Central memory CD8-positive, alpha-beta T cell (primary cell): ENCODE results near the gene SMURF1.
"Not testable (repeated sequence)": the region's sequence is repeated elsewhere in the genome, so short reads cannot be mapped to it uniquely, and the experiment has no call there.

Source experiments
- ATAC-seq: fragments of 150-1000 bp; cut with Tn5 transposase; replicated peaks from 2 replicates; pipeline ENCODE4 v1.10.0; 2022; ENCODE audit warnings: mild to moderate bottlenecking, moderate FRiP score, moderate number of reproducible peaks; ENCODE audit not compliant: poor library complexity, severe bottlenecking; ENCODE audit errors: extremely low read depth
- DNase-seq, 2 donors: peaks; one replicate each; pipeline ENCODE4 v3.0.0; 2021; ENCODE audit warnings: low spot score in 2 of 2
- H3K27ac Mint-ChIP-seq: one replicate; pipeline ENCODE4 v1.8.0; 2022; ENCODE audit warnings: low read depth, mild to moderate bottlenecking, moderate library complexity, mixed read lengths
- H3K27me3 Mint-ChIP-seq: one replicate; pipeline ENCODE4 v1.8.0; 2022; ENCODE audit warnings: mixed read lengths
- H3K36me3 Mint-ChIP-seq: one replicate; pipeline ENCODE4 v1.8.0; 2022; ENCODE audit warnings: mild to moderate bottlenecking, moderate library complexity, mixed read lengths; ENCODE audit not compliant: insufficient read depth
- H3K4me1 Mint-ChIP-seq: one replicate; pipeline ENCODE4 v1.8.0; 2022; ENCODE audit warnings: mixed read lengths
- H3K4me3 Mint-ChIP-seq: one replicate; pipeline ENCODE4 v1.8.0; 2022; ENCODE audit warnings: mild to moderate bottlenecking, moderate library complexity, mixed read lengths
- H3K9me3 Mint-ChIP-seq: one replicate; pipeline ENCODE4 v1.8.0; 2022; ENCODE audit warnings: mixed read lengths

Gene SMURF1

DNA sequence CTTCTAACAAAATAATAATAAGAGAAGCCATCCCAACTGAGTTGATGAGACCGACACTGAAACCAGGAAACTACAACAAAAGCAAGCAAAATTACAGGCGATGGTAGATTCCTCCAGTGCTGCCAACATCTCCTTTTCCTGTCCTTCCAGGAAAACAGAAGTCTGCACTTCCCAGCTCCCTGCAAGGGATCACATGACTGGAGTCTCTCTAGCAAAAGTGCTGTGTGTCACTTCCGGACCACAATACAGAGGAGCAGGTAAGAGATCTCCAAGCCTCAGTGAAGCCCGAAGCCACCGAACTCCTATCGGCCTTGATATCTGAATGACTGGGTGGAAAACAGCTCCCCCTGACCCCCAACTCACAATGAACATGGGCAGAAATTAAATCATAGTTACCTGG is 63.2 kb downstream of the SMURF1 start:
- Mint-ChIP-seq H3K4me3 (no peak overlapping the region), H3K27ac (no peak overlapping the region), H3K27me3 (no peaks in the 10 kb centered on the region), H3K36me3 (peaks cover 4% of the 10 kb centered on the region), H3K4me1 (peaks cover 35% of the 10 kb centered on the region), H3K9me3 (no peaks in the 10 kb centered on the region)
- DNase-seq (no peak), ATAC-seq (no peak)

DNA sequence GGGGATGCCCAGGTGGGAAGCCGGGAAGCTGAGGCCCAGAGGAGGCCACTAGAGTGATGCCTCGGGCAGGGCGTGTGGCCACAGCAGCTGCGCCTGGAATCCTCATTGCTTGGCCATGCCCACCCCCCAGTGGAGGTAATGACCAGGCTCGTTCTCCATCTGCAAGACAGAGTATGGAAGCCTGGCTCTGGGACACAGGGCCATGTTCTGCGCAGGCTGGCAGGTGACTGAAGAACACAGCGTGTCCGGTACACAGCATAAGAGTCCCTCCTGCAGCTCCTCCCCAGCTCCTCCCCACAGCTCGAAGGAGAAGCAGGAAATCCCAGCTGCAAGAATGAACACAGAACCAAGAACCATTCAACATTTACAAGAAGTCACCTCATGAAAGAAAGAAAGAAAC is 64.8 kb downstream of the SMURF1 start:
- Mint-ChIP-seq H3K27ac (no peak overlapping the region), H3K27me3 (no peaks in the 10 kb centered on the region), H3K9me3 (no peaks in the 10 kb centered on the region), H3K36me3 (peaks cover 4% of the 10 kb centered on the region), H3K4me1 (peaks cover 31% of the 10 kb centered on the region), H3K4me3 (no peak overlapping the region)
- ATAC-seq (no peak), DNase-seq (no peak)

DNA sequence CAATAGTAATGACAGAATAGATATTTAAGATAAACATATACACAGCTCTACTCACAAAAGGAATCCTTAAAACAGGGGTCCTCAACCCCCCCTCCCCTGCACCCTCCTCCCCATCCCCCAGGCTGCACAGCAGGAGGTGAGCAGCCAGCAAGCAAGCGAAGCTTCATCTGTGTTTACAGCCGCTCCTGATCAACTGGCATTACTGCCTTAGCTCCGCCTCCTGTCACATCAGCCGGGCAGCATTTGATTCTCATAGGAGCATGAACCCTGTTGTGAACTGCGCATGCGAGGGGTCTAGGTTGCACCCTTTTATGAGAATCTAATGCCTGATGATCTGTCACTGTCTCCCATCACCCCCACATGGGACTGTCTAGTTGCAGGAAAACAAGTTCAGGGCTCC is 65.5 kb downstream of the SMURF1 start:
- ATAC-seq, result no peak
- Mint-ChIP-seq H3K9me3 (no peaks in the 10 kb centered on the region), H3K36me3 (peaks cover 4% of the 10 kb centered on the region), H3K4me3 (no peak overlapping the region), H3K27ac (no peak overlapping the region), H3K27me3 (no peaks in the 10 kb centered on the region), H3K4me1 (peaks cover 26% of the 10 kb centered on the region)
- DNase-seq, result no peak

DNA sequence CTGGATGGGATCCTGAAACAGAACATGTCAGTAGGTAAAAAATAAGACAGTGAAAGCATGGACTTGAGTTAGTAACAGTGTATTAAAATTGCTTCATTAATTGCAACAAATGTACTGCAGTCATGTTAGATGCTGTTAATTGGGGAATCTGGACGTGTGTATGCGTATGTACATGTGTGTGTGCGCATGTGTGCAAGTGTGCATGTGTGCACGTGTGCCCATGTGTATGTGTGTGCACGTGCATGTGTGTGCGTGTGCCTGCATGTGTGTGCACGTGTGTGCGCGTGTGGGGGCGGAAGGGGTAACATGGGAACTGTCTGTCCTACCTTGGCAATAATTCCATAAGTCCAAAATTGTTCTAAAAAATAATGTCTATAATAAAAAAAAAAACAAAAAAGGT is 67.3 kb downstream of the SMURF1 start:
- Mint-ChIP-seq H3K36me3 (peaks cover 2% of the 10 kb centered on the region), H3K4me1 (peaks cover 26% of the 10 kb centered on the region), H3K4me3 (no peak overlapping the region), H3K9me3 (no peaks in the 10 kb centered on the region), H3K27ac (no peak overlapping the region), H3K27me3 (no peaks in the 10 kb centered on the region)
- DNase-seq, result no peak
- ATAC-seq, result no peak

DNA sequence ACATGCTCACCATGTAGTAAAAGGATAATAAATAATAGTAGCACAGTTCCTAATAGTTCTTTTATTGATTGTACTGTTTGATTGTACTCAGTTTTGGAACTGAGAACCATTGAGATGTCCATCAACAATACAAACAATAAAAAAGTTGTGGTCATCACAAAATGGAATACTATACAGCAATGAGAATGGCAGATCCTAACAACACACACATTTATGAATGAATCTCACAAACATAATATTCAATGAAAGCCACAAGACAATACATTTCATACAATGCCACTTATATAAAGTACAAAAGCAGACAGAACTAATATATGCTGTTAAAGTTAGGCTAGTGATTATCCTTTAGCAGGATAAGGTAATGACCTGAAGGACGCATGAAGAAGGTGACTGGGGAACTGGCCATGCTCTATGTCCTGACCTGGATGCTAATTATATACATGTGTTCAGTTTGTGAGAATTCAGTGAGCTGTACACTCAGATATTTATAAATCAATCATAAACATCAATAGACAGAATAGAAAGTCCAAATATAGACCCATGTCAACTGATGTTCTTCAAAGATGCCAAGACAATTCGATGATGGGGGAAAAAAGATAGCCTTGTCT is 70.0 kb downstream of the SMURF1 start:
- no peak overlapping the region for H3K4me3 Mint-ChIP-seq

DNA sequence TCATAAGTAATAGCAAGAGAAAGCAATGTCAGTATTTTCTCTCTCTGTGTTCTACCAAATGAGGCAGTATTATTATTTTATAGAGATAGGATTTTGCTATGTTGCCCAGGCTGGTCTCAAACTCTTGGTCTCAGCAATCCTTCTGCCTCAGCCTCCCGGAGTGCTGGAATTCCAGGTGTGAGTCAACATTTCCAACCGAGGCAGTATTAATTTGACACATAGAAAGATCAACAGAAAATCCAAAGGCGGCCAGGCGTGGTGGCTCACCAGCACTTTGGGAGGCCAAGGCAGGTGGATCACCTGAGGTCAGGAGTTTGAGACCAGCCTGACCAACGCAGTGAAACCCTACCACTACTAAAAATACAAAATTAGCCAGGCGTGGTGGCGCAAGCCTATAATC is 71.8 kb downstream of the SMURF1 start:
- Mint-ChIP-seq H3K36me3 (peaks cover 2% of the 10 kb centered on the region), H3K4me1 (peaks cover 21% of the 10 kb centered on the region), H3K9me3 (no peaks in the 10 kb centered on the region), H3K4me3 (no peak overlapping the region), H3K27ac (no peak overlapping the region), H3K27me3 (no peaks in the 10 kb centered on the region)
- ATAC-seq (no peak), DNase-seq (no peak)

More for the DNA sequence above, 70.0 kb downstream of the SMURF1 start:
- DNase-seq, result no peak
- Mint-ChIP-seq H3K27ac (no peak overlapping the region), H3K27me3 (no peaks in the 10 kb centered on the region), H3K4me1 (peaks cover 22% of the 10 kb centered on the region), H3K9me3 (no peaks in the 10 kb centered on the region), H3K36me3 (peaks cover 2% of the 10 kb centered on the region)
- ATAC-seq, result no peak

DNA sequence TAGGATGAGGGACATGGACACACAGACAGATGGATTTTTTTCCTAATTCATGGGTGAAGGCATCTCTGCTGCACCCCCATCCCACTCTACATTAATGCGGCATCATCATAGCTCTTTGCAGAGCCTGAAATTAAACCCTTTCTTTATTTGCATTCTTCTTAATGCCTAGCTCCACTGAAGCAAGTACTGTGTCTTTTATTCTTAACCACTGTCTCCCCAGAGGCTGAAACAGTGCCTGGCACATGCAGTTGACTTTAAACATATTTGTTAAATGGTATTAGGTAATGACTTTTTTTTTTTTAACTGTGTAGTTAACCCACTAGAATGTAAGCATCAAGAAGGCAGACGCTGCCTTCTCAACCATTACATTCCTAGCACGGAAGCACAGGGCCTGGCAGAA is 73.5 kb downstream of the SMURF1 start:
- Mint-ChIP-seq H3K4me3 (no peak overlapping the region), H3K36me3 (no peaks in the 10 kb centered on the region), H3K4me1 (peaks cover 21% of the 10 kb centered on the region), H3K27ac (no peak overlapping the region), H3K9me3 (no peaks in the 10 kb centered on the region), H3K27me3 (no peaks in the 10 kb centered on the region)
- ATAC-seq (no peak), DNase-seq (no peak)

DNA sequence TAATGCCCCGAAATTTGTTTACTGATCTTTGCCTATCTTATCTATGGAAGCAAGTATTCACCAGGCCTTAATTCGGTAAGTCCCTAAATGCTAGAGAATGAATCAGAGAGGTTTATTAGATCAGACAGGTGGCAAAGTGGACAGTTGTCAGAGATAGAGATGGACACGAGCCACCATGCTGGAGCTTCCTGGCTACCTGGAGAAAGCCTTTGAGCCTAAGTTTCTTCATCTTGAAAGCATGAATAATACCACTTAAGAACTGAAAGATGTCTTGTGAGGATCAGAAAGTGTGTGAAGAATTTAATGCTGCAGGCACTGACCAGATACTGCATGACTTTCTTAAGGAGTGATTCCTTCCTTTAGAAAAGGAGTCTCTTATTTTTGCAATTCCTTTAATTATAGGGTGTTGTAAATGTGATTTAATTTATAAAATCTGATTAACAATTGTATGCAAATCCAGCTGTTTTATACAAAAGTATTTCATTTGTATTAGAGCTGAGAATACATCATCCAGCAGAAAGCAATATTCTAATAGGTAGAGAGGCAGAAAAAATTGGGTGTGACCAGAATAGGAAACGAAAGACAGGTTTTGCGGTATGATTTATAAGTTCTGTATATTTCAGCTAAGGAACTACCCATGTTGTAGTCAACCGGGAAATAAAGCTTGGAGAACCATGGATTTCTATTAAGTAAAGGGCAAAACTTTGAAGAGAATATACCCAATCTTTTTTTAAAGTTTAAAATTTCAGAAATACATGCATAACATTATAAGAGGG is 82.7 kb downstream of the SMURF1 start:
- ATAC-seq (no peak), DNase-seq (no peak)
- H3K36me3 Mint-ChIP-seq, result peaks cover 24% of the 10 kb centered on the region
- no peaks in the 10 kb centered on the region for H3K9me3 Mint-ChIP-seq
- H3K27me3 Mint-ChIP-seq, result no peaks in the 10 kb centered on the region
- H3K4me3 Mint-ChIP-seq, result no peak overlapping the region
- no peak overlapping the region for H3K27ac Mint-ChIP-seq
- H3K4me1 Mint-ChIP-seq, result peaks cover 7% of the 10 kb centered on the region

DNA sequence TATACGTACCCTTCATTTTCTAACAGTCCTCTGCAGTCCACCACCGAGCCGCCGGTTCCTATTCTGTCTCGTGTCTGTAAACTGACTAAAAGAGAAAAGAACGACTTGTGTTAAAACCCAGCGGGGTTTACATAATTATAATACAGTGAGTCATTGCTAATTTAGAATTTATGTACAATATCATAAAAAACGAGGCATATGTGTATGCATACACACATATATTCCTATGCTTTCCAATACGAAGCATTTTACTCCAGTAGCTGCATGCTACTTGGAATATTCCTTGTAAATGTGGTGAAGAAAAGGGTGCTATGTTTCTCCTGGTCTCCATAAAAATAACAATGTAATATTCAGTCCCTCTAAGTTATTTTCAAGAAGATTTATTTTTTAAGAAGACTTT is 89.1 kb downstream of the SMURF1 start:
- Mint-ChIP-seq H3K4me3 (no peak overlapping the region), H3K27ac (no peak overlapping the region), H3K27me3 (no peaks in the 10 kb centered on the region), H3K9me3 (no peaks in the 10 kb centered on the region), H3K36me3 (peaks cover 51% of the 10 kb centered on the region), H3K4me1 (no peaks in the 10 kb centered on the region)
- no peak for ATAC-seq
- DNase-seq, result no peak

DNA sequence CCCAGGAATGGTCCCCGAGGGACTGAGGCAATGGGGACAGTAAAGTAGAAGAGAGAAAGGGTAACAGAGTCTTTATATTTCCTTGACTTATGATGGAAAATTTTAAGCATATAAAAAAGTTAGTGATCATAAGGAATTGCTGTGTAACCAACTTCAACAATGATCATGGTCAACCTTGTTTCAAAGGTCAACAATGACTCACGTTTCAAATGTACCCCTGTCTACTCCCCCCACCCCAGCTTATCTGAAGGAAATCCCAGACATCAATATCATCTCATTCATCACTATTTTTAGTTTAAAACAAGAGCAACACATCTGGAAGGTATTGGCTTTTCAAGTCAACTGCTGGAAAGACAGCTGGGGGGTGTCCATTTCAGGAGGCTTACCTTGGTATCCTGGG is 92.9 kb downstream of the SMURF1 start:
- Mint-ChIP-seq H3K4me1 (no peaks in the 10 kb centered on the region), H3K4me3 (no peak overlapping the region), H3K9me3 (no peaks in the 10 kb centered on the region), H3K27ac (no peak overlapping the region), H3K27me3 (no peaks in the 10 kb centered on the region), H3K36me3 (peaks cover 53% of the 10 kb centered on the region)
- no peak for ATAC-seq
- no peak for DNase-seq

DNA sequence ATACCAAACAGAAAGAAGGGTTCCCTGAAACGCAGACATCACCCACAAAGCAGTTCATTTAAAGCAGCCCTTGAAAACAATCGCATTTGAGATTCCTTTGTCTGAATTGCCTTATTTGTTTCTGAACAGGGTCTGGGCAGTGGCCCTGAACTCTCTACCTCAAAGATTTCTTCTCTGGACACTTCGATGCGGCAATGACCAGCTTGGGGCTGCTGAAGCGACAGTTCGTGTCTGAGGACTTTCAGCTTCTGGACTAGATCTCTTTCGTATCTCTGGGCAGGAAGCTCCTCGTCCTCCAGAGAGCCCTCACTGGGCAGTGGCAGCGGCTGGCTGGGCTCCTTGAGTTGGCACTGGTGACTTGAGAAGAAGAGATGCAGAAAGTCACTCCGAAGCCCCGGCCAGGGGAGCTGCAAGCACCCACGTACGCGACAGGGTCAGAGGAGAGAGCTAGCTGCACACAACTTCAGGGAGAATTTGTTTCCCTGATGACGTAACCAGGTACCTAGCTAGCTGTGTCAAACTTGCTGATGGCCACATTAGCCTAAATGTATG is 96.3 kb downstream of the SMURF1 start:
- Mint-ChIP-seq H3K27ac (no peak overlapping the region), H3K9me3 (no peaks in the 10 kb centered on the region), H3K4me1 (no peaks in the 10 kb centered on the region), H3K27me3 (no peaks in the 10 kb centered on the region), H3K4me3 (no peak overlapping the region), H3K36me3 (peaks cover 71% of the 10 kb centered on the region)
- no peak for ATAC-seq
- no peak for DNase-seq

DNA sequence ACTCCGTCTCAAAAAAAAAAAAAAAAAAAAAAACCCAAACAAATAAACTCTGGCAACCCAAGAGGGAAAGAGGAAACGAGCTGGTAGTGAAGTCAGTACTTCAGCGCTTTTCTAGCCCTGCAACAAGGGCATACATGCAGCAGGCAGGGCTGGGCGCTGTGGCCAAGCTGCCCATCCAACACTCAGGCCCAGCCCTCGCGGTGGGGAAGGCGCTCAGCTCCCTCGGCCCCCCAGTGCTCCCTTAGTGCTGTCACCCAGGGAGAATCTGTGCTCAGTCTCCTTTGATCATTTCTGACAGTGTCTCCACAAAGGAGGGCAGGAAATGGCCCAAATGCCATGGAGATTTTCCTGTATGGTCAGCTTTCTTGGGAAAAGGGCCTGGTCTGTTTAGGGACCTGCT is 97.2 kb downstream of the SMURF1 start:
- ATAC-seq (no peak), DNase-seq (no peak)
- Mint-ChIP-seq H3K27ac (no peak overlapping the region), H3K9me3 (no peaks in the 10 kb centered on the region), H3K27me3 (no peaks in the 10 kb centered on the region), H3K4me1 (no peaks in the 10 kb centered on the region), H3K4me3 (no peak overlapping the region), H3K36me3 (peaks cover 66% of the 10 kb centered on the region)

DNA sequence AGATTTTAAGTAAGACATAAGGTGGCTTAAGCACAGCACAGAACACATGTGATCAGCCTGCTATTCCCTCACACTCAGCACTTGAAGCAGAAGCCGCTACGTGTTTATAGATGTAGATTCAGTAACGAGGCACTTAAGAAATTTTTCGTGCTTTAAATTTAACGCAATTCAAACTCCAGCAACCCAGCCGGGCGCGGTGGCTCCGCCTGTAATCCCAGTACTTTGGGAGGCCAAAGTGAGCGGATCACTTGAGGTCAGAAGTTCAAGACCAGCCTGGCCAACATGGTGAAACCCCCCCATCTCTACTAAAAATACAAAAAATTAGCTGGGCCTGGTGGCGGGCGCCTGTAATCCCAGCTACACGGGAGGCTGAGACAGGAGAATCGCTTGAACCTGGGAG is 97.6 kb downstream of the SMURF1 start:
- not testable (repeated sequence) for H3K9me3 Mint-ChIP-seq, H3K4me3 Mint-ChIP-seq, DNase-seq, H3K27ac Mint-ChIP-seq, ATAC-seq, H3K4me1 Mint-ChIP-seq, H3K27me3 Mint-ChIP-seq
- H3K36me3 Mint-ChIP-seq, result peaks cover 66% of the 10 kb centered on the region
